A673 (cell line): ENCODE results near the gene TNRC6A.

Experiments
- EZH2 ChIP-seq: fragments of 200-600 bp; sonication (generic); IDR thresholded peaks from 2 replicates; pipeline ENCODE4 v1.6.1; 2017; ENCODE audit warnings: borderline replicate concordance, low read depth, mild to moderate bottlenecking, mixed read lengths, antibody characterized with exemption, low read length; ENCODE audit not compliant: poor library complexity, severe bottlenecking
- TF ChIP-seq, protein P1 (sequence below): fragments of 300-800, 200-600 bp; sonication (generic); conservative IDR thresholded peaks from 2 replicates; pipeline ENCODE4 v1.5.1; 2017; ENCODE audit warnings: low read depth, mild to moderate bottlenecking, antibody characterized with exemption, low read length, moderate library complexity, mixed read lengths

DNA sequence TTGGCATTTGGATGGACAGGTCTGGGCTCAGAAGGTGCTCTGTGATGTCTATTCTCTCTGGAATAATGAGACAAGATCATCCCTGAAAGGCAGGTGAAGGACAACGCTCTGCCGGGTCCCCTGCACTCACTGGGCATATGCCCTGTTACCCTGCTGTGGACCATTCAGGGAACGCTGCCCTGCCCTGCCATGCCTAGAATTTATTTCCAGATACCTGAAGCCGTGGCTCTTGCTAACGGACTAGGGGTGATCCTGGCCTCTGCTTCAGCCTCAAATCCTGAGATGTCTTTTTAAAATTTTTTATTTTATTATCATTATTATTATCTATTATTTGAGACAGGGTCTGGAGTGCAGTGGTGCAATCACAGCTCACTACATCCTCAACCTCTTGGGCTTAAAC lies 120.2 kb downstream of the TNRC6A start:
- TF ChIP-seq, protein P1, sequence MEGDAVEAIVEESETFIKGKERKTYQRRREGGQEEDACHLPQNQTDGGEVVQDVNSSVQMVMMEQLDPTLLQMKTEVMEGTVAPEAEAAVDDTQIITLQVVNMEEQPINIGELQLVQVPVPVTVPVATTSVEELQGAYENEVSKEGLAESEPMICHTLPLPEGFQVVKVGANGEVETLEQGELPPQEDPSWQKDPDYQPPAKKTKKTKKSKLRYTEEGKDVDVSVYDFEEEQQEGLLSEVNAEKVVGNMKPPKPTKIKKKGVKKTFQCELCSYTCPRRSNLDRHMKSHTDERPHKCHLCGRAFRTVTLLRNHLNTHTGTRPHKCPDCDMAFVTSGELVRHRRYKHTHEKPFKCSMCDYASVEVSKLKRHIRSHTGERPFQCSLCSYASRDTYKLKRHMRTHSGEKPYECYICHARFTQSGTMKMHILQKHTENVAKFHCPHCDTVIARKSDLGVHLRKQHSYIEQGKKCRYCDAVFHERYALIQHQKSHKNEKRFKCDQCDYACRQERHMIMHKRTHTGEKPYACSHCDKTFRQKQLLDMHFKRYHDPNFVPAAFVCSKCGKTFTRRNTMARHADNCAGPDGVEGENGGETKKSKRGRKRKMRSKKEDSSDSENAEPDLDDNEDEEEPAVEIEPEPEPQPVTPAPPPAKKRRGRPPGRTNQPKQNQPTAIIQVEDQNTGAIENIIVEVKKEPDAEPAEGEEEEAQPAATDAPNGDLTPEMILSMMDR, result no peak
- TF ChIP-seq EZH2, result no peak
